ENCODE measurements around the gene ATP2A2.
"Not testable (repeated sequence)": the region's sequence is repeated elsewhere in the genome, so short reads cannot be mapped to it uniquely, and the experiment has no call there.

ATP2A2 gene

DNA sequence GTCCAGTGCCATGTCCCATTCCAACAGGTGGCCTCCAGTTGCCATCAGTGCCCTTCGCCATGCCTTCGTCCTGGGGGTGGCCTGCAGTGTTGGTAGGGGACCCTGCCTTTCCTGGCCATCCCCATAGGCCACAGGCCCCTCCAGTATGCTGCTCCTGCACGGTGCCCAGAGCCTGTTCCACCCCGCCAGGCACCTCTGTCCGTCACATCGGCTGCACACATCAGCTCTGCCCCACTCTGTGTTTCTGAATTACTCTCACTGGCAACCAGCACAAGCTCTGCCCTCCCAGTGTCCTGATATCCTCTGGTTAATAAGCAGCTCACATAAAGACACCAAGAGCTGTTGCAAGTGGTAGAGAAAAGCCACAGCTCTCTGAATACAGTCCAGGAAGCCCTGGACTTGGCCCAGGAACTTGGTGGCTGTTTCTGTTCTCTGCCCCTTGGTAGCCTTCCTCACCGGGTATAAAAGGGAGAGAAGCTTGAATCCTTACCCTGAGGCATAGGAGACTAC is 31.3 kb upstream of the ATP2A2 start:
- DNase-seq (ENCODE audit: low spot score) (no peak), ATAC-seq (ENCODE audit: low read depth) (no peak)
- Histone ChIP-seq H3K4me1 (ENCODE audit: insufficient read depth, poor library complexity, severe bottlenecking) (peaks cover 36% of the 10 kb centered on the region), H3K27me3 (ENCODE audit: insufficient read depth, poor library complexity, severe bottlenecking) (no peaks in the 10 kb centered on the region), H3K27ac (ENCODE audit: poor library complexity, severe bottlenecking) (peak overlapping the region; percentile 98), H3K4me3 (ENCODE audit: severe bottlenecking) (no peak overlapping the region), H3K36me3 (ENCODE audit: low read depth) (no peaks in the 10 kb centered on the region), H3K9me3 (ENCODE audit: severe bottlenecking) (no peaks in the 10 kb centered on the region)
- TF ChIP-seq, protein P1, sequence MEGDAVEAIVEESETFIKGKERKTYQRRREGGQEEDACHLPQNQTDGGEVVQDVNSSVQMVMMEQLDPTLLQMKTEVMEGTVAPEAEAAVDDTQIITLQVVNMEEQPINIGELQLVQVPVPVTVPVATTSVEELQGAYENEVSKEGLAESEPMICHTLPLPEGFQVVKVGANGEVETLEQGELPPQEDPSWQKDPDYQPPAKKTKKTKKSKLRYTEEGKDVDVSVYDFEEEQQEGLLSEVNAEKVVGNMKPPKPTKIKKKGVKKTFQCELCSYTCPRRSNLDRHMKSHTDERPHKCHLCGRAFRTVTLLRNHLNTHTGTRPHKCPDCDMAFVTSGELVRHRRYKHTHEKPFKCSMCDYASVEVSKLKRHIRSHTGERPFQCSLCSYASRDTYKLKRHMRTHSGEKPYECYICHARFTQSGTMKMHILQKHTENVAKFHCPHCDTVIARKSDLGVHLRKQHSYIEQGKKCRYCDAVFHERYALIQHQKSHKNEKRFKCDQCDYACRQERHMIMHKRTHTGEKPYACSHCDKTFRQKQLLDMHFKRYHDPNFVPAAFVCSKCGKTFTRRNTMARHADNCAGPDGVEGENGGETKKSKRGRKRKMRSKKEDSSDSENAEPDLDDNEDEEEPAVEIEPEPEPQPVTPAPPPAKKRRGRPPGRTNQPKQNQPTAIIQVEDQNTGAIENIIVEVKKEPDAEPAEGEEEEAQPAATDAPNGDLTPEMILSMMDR (IDR thresholded peaks at IDR 0.05; ENCODE audit: poor library complexity, severe bottlenecking), result no peak

DNA sequence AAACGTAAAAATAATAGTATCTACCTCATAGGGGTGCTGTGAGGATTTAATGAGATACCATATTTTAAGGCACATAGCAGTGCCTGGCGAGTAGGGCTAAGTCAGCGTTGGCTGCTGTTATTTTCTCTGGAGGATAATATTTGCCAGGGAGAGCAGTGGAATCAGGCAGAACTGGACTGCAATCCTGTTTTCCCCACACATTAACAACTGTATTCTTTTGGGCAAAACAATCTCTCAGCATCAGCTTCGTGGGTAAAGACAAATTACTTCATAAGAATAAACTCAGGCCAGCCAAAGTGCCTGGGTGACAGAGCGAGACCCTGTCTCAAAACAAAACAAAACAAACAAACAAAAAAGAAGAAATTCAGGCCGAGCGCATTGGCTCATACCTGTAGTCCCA is 29.7 kb upstream of the ATP2A2 start:
- ATAC-seq (ENCODE audit: low read depth) (no peak), DNase-seq (ENCODE audit: low spot score) (no peak)
- Histone ChIP-seq H3K36me3 (ENCODE audit: low read depth) (no peaks in the 10 kb centered on the region), H3K27ac (ENCODE audit: poor library complexity, severe bottlenecking) (no peak overlapping the region), H3K27me3 (ENCODE audit: insufficient read depth, poor library complexity, severe bottlenecking) (no peaks in the 10 kb centered on the region), H3K4me1 (ENCODE audit: insufficient read depth, poor library complexity, severe bottlenecking) (peaks cover 32% of the 10 kb centered on the region), H3K9me3 (ENCODE audit: severe bottlenecking) (no peaks in the 10 kb centered on the region), H3K4me3 (ENCODE audit: severe bottlenecking) (no peak overlapping the region)
- TF ChIP-seq, protein P1 (IDR thresholded peaks at IDR 0.05; ENCODE audit: poor library complexity, severe bottlenecking), result no peak

DNA sequence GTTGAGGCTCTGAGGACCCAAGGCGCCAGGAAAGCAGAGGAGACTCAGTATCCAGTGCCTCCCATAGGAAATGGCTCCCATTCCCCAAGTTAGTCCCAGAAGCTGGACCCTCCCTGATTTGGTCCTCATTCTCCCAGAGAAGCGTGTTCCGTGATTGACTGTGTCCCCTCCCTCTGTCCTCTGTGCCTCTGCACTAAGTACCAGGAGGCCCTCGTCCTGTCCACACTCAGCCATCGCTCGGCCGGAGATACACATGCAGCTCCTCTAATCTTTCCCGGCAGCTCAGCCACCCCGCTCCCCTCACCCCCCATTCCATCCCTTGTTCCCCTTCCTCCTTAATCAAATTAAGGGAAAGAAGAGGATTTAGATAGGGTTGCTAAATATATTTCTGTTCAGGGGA is 28.3 kb upstream of the ATP2A2 start:
- ATAC-seq (ENCODE audit: low read depth), result no peak
- no peak overlapping the region for H3K4me3 ChIP-seq (ENCODE audit: severe bottlenecking)

DNA sequence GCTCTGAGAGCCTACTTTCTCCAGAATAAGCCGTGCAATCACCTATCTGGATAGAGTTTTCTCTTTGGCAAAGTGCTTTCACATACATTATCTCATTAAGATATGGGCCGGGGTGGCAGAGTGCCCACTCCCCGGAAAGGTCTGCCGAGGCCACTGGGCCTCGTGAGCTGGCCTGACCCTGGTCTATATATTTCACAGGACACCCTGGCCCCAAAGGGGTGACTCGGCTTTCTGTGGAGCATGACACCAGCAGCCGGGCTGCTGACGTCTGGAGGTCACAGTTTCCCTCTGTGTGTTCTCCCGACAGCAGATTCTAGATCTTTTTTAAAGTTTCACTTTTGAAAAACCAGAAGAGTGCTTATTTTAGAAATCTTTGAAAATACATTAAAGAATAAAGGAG is 27.9 kb upstream of the ATP2A2 start:
- no peaks in the 10 kb centered on the region for H3K27me3 ChIP-seq (ENCODE audit: insufficient read depth, poor library complexity, severe bottlenecking)
- DNase-seq (ENCODE audit: low spot score) (no peak), ATAC-seq (ENCODE audit: low read depth) (no peak)
- H3K4me1 ChIP-seq (ENCODE audit: insufficient read depth, poor library complexity, severe bottlenecking), result peaks cover 18% of the 10 kb centered on the region
- no peaks in the 10 kb centered on the region for H3K9me3 ChIP-seq (ENCODE audit: severe bottlenecking)
- no peak overlapping the region for H3K4me3 ChIP-seq (ENCODE audit: severe bottlenecking)
- H3K27ac ChIP-seq (ENCODE audit: poor library complexity, severe bottlenecking), result no peak overlapping the region
- TF ChIP-seq, protein P1 (IDR thresholded peaks at IDR 0.05; ENCODE audit: poor library complexity, severe bottlenecking), result no peak
- H3K36me3 ChIP-seq (ENCODE audit: low read depth), result no peaks in the 10 kb centered on the region

More for the DNA sequence above, 28.3 kb upstream of the ATP2A2 start:
- Histone ChIP-seq H3K27me3 (ENCODE audit: insufficient read depth, poor library complexity, severe bottlenecking) (no peaks in the 10 kb centered on the region), H3K36me3 (ENCODE audit: low read depth) (no peaks in the 10 kb centered on the region), H3K4me1 (ENCODE audit: insufficient read depth, poor library complexity, severe bottlenecking) (peaks cover 20% of the 10 kb centered on the region), H3K9me3 (ENCODE audit: severe bottlenecking) (no peaks in the 10 kb centered on the region), H3K27ac (ENCODE audit: poor library complexity, severe bottlenecking) (no peak overlapping the region)
- TF ChIP-seq, protein P1 (IDR thresholded peaks at IDR 0.05; ENCODE audit: poor library complexity, severe bottlenecking), result no peak
- no peak for DNase-seq (ENCODE audit: low spot score)

DNA sequence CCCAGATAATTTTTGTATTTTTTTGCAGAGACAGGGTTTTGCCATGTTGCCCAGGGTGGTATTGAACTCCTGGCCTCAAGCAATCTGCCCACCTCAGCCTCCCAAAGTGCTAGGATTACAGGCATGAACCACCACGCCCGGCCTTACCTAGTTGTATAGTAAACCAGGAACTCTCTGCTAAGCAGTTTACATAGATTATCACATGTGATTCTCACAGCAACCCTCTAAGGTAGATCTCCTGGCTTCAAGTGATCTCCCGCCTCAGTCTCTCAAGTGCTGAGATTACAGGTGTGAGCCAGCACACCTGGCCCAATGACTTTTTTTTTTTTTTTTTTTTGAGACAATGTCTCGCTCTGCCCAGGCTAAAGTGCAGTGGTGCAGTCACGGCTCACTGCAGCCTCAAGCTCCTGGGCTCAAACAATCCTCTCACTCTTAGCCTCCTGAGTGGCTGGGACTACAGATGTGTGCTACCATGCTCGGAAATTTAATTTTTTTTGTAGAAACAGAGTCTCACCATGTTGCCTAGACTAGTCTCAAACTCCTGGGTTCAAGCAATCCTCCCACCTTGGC is 26.0 kb upstream of the ATP2A2 start:
- H3K9me3 ChIP-seq (ENCODE audit: severe bottlenecking), result no peaks in the 10 kb centered on the region
- DNase-seq (ENCODE audit: low spot score), result no peak
- no peaks in the 10 kb centered on the region for H3K36me3 ChIP-seq (ENCODE audit: low read depth)
- ATAC-seq (ENCODE audit: low read depth), result no peak
- H3K27me3 ChIP-seq (ENCODE audit: insufficient read depth, poor library complexity, severe bottlenecking), result no peaks in the 10 kb centered on the region
- no peak overlapping the region for H3K27ac ChIP-seq (ENCODE audit: poor library complexity, severe bottlenecking)
- H3K4me1 ChIP-seq (ENCODE audit: insufficient read depth, poor library complexity, severe bottlenecking), result peaks cover 5% of the 10 kb centered on the region
- TF ChIP-seq, protein P1 (IDR thresholded peaks at IDR 0.05; ENCODE audit: poor library complexity, severe bottlenecking), result no peak
- no peak overlapping the region for H3K4me3 ChIP-seq (ENCODE audit: severe bottlenecking)

DNA sequence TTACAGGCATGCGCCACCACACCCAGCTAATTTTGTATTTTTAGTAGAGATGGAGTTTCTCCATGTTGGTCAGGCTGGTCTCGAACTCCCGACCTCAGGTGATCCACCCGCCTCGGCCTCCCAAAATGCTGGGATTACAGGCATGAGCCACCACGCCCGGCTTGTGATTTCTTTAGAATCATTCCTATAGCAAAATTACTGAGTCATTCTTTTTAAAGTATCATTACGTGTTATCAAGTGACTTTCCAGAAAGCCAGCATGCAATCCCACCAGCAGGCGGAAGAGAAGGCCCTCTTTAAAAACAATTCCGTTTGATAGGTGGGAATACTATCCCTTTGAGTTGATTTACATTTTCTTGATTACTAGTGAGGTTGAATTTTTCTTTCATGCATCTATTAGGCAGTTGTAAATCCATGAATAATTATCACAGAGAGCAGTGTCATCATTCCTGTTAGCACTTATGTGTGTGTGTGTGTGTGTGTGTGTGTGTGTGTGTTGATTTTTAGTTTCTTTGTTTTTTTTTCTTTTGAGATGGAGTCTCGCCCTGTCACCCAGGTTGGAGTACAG is 25.1 kb upstream of the ATP2A2 start:
- H3K4me1 ChIP-seq (ENCODE audit: insufficient read depth, poor library complexity, severe bottlenecking); H3K9me3 ChIP-seq (ENCODE audit: severe bottlenecking); ATAC-seq (ENCODE audit: low read depth); H3K27me3 ChIP-seq (ENCODE audit: insufficient read depth, poor library complexity, severe bottlenecking); H3K4me3 ChIP-seq (ENCODE audit: severe bottlenecking); H3K27ac ChIP-seq (ENCODE audit: poor library complexity, severe bottlenecking); DNase-seq (ENCODE audit: low spot score); H3K36me3 ChIP-seq (ENCODE audit: low read depth): not testable (repeated sequence)
